ENCODE data around the gene GORASP2. TPM values are rescaled to one million over a fixed set of nuclear protein-coding genes. Genes with fewer than 3 reads are reported as not detected.

Gene GORASP2
- total RNA-seq, 2 donors from 2014 or later, result 67.6 to 81.1 TPM

DNA sequence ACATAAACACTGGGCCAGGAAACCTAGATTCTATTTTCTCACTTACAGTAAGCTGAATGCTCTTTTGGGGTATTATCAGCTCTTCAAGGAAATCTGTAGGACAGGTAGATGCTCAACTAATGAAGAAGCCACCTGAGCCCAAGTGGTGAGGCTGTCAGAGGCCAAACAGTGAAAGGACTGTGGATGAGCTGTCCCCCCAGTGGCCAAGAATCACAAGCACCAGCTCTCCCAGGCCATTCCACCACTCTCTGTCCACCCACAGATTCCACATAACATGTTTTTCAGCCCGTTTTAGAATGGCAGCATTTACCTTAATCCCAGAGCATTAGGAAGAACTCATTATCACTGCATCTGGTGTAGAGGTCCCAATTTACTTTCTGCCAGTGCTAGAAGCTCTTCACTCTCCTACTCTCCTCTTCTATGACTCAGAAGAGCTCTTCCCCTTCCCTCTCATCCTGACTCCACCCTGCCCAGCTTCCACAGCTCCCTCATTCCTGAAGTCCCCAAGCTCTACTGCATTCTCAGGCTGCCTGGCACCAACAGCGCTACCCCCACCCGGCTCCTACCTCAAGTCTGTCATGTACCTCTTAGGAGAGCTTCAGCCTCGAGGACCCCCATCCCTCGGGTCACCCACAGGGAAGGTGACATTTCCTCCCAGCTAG, 43.8 kb upstream of the GORASP2 start:
- Histone ChIP-seq H3K4me3 (no peak overlapping the region), H3K27ac (no peak overlapping the region), H3K9me3 (no peaks in the 10 kb centered on the region), H3K36me3 (no peaks in the 10 kb centered on the region), H3K4me1 (replicated peaks) (no peaks in the 10 kb centered on the region), H3K27me3 (replicated peaks; ENCODE audit: insufficient read depth) (no peaks in the 10 kb centered on the region)
- TF ChIP-seq, protein P1, sequence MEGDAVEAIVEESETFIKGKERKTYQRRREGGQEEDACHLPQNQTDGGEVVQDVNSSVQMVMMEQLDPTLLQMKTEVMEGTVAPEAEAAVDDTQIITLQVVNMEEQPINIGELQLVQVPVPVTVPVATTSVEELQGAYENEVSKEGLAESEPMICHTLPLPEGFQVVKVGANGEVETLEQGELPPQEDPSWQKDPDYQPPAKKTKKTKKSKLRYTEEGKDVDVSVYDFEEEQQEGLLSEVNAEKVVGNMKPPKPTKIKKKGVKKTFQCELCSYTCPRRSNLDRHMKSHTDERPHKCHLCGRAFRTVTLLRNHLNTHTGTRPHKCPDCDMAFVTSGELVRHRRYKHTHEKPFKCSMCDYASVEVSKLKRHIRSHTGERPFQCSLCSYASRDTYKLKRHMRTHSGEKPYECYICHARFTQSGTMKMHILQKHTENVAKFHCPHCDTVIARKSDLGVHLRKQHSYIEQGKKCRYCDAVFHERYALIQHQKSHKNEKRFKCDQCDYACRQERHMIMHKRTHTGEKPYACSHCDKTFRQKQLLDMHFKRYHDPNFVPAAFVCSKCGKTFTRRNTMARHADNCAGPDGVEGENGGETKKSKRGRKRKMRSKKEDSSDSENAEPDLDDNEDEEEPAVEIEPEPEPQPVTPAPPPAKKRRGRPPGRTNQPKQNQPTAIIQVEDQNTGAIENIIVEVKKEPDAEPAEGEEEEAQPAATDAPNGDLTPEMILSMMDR (IDR thresholded peaks at IDR 0.05), result no peak
- no peak for TF ChIP-seq POLR2A (IDR thresholded peaks at IDR 0.05)
- no peak for TF ChIP-seq POLR2AphosphoS5 (IDR thresholded peaks at IDR 0.05)
- intact Hi-C loops (cut with DNase I), result no loop called here
- 89% methylated on average over 5 of the region's 5 CpGs for WGBS
- DNase-seq (ENCODE audit: low spot score), result no peak

DNA sequence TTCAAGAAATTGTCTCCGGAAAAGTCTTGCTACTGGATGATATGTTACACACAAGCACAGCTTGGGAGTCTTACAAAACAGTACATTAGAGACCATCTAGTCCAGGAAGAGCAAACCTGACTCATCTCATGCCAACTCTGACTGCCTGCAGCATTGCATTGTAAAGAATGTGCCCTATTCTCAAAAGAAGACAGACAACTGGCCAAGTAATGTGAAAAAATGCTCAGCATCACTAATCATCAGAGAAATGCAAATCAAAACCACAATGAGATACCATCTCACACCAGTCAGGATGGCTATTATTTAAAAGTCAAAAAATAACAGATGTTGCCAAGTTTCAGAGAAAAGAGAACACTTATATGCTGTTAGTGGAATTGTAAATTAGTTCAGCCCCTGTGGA, 42.7 kb upstream of the GORASP2 start:
- TF ChIP-seq, protein P1 (IDR thresholded peaks at IDR 0.05), result no peak
- TF ChIP-seq POLR2AphosphoS5 (IDR thresholded peaks at IDR 0.05) (no peak), POLR2A (IDR thresholded peaks at IDR 0.05) (no peak)
- Histone ChIP-seq H3K4me3 (no peak overlapping the region), H3K27ac (no peak overlapping the region), H3K4me1 (replicated peaks) (no peaks in the 10 kb centered on the region), H3K36me3 (no peaks in the 10 kb centered on the region), H3K9me3 (no peaks in the 10 kb centered on the region), H3K27me3 (replicated peaks; ENCODE audit: insufficient read depth) (no peaks in the 10 kb centered on the region)
- 47% methylated on average over 1 of the region's 1 CpG for WGBS
- DNase-seq (ENCODE audit: low spot score), result no peak
- intact Hi-C loops (cut with DNase I), result no loop called here

DNA sequence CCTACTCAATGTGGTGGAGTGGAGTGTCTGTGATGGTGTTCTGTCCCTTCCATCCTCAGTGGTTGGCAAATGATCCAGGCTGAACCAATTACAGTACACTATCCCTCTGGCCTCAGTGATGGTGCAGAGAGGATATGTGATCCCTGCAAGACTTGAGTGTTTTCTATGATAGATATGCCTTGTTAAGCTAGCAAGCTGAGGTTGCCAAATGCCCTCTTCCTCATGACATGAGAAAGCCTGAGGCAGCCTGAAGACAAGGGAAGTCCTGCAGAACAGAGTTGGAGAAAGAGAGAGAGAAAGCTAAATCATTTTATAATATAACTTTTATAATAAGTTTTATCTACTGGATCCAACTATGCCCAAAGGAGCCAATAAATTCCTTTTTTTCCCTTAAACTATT, 41.6 kb upstream of the GORASP2 start:
- no peak for DNase-seq (ENCODE audit: low spot score)
- Histone ChIP-seq H3K27ac (no peak overlapping the region), H3K4me1 (replicated peaks) (no peaks in the 10 kb centered on the region), H3K9me3 (no peaks in the 10 kb centered on the region), H3K36me3 (no peaks in the 10 kb centered on the region), H3K27me3 (replicated peaks; ENCODE audit: insufficient read depth) (no peaks in the 10 kb centered on the region), H3K4me3 (no peak overlapping the region)
- intact Hi-C loops (cut with DNase I), result no loop called here
- TF ChIP-seq, protein P1 (IDR thresholded peaks at IDR 0.05), result no peak
- TF ChIP-seq POLR2A (IDR thresholded peaks at IDR 0.05) (no peak), POLR2AphosphoS5 (IDR thresholded peaks at IDR 0.05) (no peak)

DNA sequence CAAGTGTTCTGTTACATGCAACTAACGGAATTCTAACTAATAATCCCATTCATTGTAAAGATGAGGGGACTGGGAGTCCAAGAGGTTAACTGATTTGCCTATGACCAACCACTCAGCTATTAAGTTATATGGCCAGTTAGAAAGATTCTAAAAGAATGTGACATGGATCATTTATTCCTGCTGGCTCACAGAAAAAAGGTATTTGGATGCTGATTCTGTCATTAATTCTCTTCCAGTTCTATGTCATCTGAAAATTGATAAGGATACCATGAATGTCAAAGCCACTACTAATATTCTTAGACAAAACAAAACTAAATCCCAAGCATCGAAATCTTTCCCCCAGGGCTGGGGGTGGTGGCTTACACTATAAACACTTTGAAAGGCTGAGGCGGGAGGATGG, 41.2 kb upstream of the GORASP2 start:
- 55% methylated on average over 3 of the region's 3 CpGs for WGBS
- Histone ChIP-seq H3K9me3 (no peaks in the 10 kb centered on the region), H3K36me3 (no peaks in the 10 kb centered on the region), H3K27ac (no peak overlapping the region), H3K4me1 (replicated peaks) (no peaks in the 10 kb centered on the region), H3K27me3 (replicated peaks; ENCODE audit: insufficient read depth) (no peaks in the 10 kb centered on the region), H3K4me3 (no peak overlapping the region)
- DNase-seq (ENCODE audit: low spot score), result no peak
- TF ChIP-seq, protein P1 (IDR thresholded peaks at IDR 0.05), result no peak
- TF ChIP-seq POLR2AphosphoS5 (IDR thresholded peaks at IDR 0.05) (no peak), POLR2A (IDR thresholded peaks at IDR 0.05) (no peak)
- intact Hi-C loops (cut with DNase I), result no loop called here

DNA sequence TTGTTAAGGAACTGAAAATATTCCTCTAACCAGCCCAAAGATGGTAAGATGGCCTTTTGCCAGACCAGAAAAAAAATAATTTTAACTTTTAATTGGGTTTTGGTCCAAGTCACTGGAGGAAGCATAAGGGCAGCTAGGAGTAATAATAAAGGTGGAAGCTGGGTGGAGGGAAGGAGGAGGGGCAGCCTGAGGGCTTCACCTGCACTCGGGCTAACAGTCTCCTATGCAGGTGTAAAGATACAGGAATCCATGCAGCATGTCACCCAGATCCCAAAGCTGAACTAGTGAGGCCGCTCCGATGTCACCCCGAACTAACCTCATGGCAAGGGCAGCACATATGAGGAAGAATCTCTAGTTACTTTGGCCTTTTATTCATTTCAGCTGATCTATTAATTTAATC, 37.2 kb upstream of the GORASP2 start:
- H3K4me1 ChIP-seq (replicated peaks), result no peaks in the 10 kb centered on the region
- no peak overlapping the region for H3K27ac ChIP-seq
- intact Hi-C loops (cut with DNase I), result no loop called here
- no peaks in the 10 kb centered on the region for H3K27me3 ChIP-seq (replicated peaks; ENCODE audit: insufficient read depth)
- no peak overlapping the region for H3K4me3 ChIP-seq
- TF ChIP-seq, protein P1 (IDR thresholded peaks at IDR 0.05), result no peak
- TF ChIP-seq POLR2AphosphoS5 (IDR thresholded peaks at IDR 0.05), result no peak
- no peak for TF ChIP-seq POLR2A (IDR thresholded peaks at IDR 0.05)
- no peaks in the 10 kb centered on the region for H3K9me3 ChIP-seq
- no peaks in the 10 kb centered on the region for H3K36me3 ChIP-seq
- DNase-seq (ENCODE audit: low spot score), result no peak
- WGBS, result 87% methylated on average over 4 of the region's 4 CpGs
